ENCODE data around the gene KLHL4.
"Not testable (repeated sequence)": the region's sequence is repeated elsewhere in the genome, so short reads cannot be mapped to it uniquely, and the experiment has no call there.

- TF ChIP-seq, protein P1, sequence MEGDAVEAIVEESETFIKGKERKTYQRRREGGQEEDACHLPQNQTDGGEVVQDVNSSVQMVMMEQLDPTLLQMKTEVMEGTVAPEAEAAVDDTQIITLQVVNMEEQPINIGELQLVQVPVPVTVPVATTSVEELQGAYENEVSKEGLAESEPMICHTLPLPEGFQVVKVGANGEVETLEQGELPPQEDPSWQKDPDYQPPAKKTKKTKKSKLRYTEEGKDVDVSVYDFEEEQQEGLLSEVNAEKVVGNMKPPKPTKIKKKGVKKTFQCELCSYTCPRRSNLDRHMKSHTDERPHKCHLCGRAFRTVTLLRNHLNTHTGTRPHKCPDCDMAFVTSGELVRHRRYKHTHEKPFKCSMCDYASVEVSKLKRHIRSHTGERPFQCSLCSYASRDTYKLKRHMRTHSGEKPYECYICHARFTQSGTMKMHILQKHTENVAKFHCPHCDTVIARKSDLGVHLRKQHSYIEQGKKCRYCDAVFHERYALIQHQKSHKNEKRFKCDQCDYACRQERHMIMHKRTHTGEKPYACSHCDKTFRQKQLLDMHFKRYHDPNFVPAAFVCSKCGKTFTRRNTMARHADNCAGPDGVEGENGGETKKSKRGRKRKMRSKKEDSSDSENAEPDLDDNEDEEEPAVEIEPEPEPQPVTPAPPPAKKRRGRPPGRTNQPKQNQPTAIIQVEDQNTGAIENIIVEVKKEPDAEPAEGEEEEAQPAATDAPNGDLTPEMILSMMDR (optimal IDR thresholded peaks at IDR 0.05 in 1 of 3, IDR thresholded peaks at IDR 0.05 in 1 of 3, conservative IDR thresholded peaks at IDR 0.05 in 1 of 3; ENCODE audit: extremely low read depth in 1 of 3, insufficient read depth in 2 of 3, low read length in 3 of 3) = not testable (repeated sequence)
- not testable (repeated sequence) for TF ChIP-seq EZH2 (IDR thresholded peaks at IDR 0.05; ENCODE audit: low read length)
Observed at GRCh38 chrX:87688113-87688748, 170.6 kb downstream of the KLHL4 start.

All from keratinocyte (primary cell).